Measurements from ENCODE around the gene RUNDC1.

- TF ChIP-seq, protein P1, sequence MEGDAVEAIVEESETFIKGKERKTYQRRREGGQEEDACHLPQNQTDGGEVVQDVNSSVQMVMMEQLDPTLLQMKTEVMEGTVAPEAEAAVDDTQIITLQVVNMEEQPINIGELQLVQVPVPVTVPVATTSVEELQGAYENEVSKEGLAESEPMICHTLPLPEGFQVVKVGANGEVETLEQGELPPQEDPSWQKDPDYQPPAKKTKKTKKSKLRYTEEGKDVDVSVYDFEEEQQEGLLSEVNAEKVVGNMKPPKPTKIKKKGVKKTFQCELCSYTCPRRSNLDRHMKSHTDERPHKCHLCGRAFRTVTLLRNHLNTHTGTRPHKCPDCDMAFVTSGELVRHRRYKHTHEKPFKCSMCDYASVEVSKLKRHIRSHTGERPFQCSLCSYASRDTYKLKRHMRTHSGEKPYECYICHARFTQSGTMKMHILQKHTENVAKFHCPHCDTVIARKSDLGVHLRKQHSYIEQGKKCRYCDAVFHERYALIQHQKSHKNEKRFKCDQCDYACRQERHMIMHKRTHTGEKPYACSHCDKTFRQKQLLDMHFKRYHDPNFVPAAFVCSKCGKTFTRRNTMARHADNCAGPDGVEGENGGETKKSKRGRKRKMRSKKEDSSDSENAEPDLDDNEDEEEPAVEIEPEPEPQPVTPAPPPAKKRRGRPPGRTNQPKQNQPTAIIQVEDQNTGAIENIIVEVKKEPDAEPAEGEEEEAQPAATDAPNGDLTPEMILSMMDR (IDR thresholded peaks at IDR 0.05): no peak
- TF ChIP-seq, protein P2, sequence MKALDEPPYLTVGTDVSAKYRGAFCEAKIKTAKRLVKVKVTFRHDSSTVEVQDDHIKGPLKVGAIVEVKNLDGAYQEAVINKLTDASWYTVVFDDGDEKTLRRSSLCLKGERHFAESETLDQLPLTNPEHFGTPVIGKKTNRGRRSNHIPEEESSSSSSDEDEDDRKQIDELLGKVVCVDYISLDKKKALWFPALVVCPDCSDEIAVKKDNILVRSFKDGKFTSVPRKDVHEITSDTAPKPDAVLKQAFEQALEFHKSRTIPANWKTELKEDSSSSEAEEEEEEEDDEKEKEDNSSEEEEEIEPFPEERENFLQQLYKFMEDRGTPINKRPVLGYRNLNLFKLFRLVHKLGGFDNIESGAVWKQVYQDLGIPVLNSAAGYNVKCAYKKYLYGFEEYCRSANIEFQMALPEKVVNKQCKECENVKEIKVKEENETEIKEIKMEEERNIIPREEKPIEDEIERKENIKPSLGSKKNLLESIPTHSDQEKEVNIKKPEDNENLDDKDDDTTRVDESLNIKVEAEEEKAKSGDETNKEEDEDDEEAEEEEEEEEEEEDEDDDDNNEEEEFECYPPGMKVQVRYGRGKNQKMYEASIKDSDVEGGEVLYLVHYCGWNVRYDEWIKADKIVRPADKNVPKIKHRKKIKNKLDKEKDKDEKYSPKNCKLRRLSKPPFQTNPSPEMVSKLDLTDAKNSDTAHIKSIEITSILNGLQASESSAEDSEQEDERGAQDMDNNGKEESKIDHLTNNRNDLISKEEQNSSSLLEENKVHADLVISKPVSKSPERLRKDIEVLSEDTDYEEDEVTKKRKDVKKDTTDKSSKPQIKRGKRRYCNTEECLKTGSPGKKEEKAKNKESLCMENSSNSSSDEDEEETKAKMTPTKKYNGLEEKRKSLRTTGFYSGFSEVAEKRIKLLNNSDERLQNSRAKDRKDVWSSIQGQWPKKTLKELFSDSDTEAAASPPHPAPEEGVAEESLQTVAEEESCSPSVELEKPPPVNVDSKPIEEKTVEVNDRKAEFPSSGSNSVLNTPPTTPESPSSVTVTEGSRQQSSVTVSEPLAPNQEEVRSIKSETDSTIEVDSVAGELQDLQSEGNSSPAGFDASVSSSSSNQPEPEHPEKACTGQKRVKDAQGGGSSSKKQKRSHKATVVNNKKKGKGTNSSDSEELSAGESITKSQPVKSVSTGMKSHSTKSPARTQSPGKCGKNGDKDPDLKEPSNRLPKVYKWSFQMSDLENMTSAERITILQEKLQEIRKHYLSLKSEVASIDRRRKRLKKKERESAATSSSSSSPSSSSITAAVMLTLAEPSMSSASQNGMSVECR (CRISPR knock-in tag; IDR thresholded peaks at IDR 0.05; ENCODE audit: borderline replicate concordance): no peak
Measured at GRCh38 chr17:43018932-43019331, 38.6 kb downstream of the RUNDC1 start.
